M059J (cell line): Measurements from ENCODE around the gene LIMA1. TPM values are rescaled to one million over a fixed set of nuclear protein-coding genes. Genes with fewer than 3 reads are reported as not detected.
A peak's percentile ranks its signal among the peaks of the same experiment; 100 is the strongest.
"Not testable (repeated sequence)": the region's sequence is repeated elsewhere in the genome, so short reads cannot be mapped to it uniquely, and the experiment has no call there.

Experiments
- DNase-seq: peaks from one replicate; pipeline ENCODE4 v3.0.0-alpha.2; 2012; ENCODE audit warnings: low read depth
- total RNA-seq: library from RNA; depleted of rRNA; stranded (reverse); fragments of >200 nt; shearing (Covaris generic); gene quantifications from 2 replicates; pipeline ENCODE4 v1.2.3, GENCODE V29; 2014

LIMA1 gene
- total RNA-seq, 1 experiment from 2014 or later: 240 TPM

- peak; percentile 87 for DNase-seq
These were observed 96.0 kb downstream of the LIMA1 start for GRCh38 chr12:50187084-50187900.

GRCh38 chr12:50186681-50187080 is 96.6 kb downstream of the LIMA1 start:
- DNase-seq: peak; percentile 79

GRCh38 chr12:50185970-50186663 is 97.2 kb downstream of the LIMA1 start:
- DNase-seq: peak; percentile 81

- DNase-seq: no peak
These were observed 97.9 kb downstream of the LIMA1 start for GRCh38 chr12:50185301-50185895.

GRCh38 chr12:50184261-50184660 is 99.1 kb downstream of the LIMA1 start:
- no peak for DNase-seq

- no peak for DNase-seq
These were observed 100.9 kb downstream of the LIMA1 start for GRCh38 chr12:50182461-50182860.

GRCh38 chr12:50181691-50182090 is 101.6 kb downstream of the LIMA1 start:
- DNase-seq: no peak

GRCh38 chr12:50175716-50176026 is 107.6 kb downstream of the LIMA1 start:
- DNase-seq: no peak

- DNase-seq: peak; percentile 71
These were observed 108.2 kb downstream of the LIMA1 start for GRCh38 chr12:50174971-50175715.

- peak; percentile 98 for DNase-seq
These were observed 116.1 kb downstream of the LIMA1 start, which contains the start of gene CERS5 for GRCh38 chr12:50167049-50167828. TSS of gene CERS5 (minus strand) at chr12:50167369. CDS start at chr12:50167297, 72 bp downstream.

GRCh38 chr12:50166799-50167048 is 116.6 kb downstream of the LIMA1 start:
- DNase-seq: peak; percentile 29

GRCh38 chr12:50164963-50165362 is 118.4 kb downstream of the LIMA1 start:
- no peak for DNase-seq

GRCh38 chr12:50162230-50162629 is 121.1 kb downstream of the LIMA1 start:
- no peak for DNase-seq

- DNase-seq: no peak
These were observed 122.7 kb downstream of the LIMA1 start for GRCh38 chr12:50160643-50161042.

- DNase-seq: no peak
These were observed 126.1 kb downstream of the LIMA1 start for GRCh38 chr12:50157259-50157658.

GRCh38 chr12:50156641-50157040 is 126.7 kb downstream of the LIMA1 start:
- DNase-seq: no peak

- DNase-seq: not testable (repeated sequence)
These were observed 128.4 kb downstream of the LIMA1 start for GRCh38 chr12:50154947-50155346.

- DNase-seq: peak; percentile 50
These were observed 132.2 kb downstream of the LIMA1 start for GRCh38 chr12:50151047-50151687.

GRCh38 chr12:50149311-50149710 is 134.0 kb downstream of the LIMA1 start:
- DNase-seq: no peak

- DNase-seq: not testable (repeated sequence)
These were observed 135.3 kb downstream of the LIMA1 start for GRCh38 chr12:50148011-50148410.

GRCh38 chr12:50147281-50147680 is 136.0 kb downstream of the LIMA1 start:
- DNase-seq: no peak
